ENCODE measurements around the gene COL28A1. TPM values are rescaled to one million over a fixed set of nuclear protein-coding genes. Genes with fewer than 3 reads are reported as not detected.
A peak's percentile ranks its signal among the peaks of the same experiment; 100 is the strongest.

Gene COL28A1
- total RNA-seq, 1 donor from 2014 or later = 2.0 TPM

GRCh38 chr7:7323921-7324320, 211.8 kb downstream of the COL28A1 start:
- intact Hi-C loops (cut with DNase I) = no loop called here
- H3K4me3 ChIP-seq = no peak overlapping the region
- H3K27ac ChIP-seq = no peak overlapping the region
- no peaks in the 10 kb centered on the region for H3K36me3 ChIP-seq
- TF ChIP-seq CTCF (IDR thresholded peaks at IDR 0.05) = no peak
- no peaks in the 10 kb centered on the region for H3K27me3 ChIP-seq (ENCODE audit: low read depth)
- H3K4me1 ChIP-seq = no peaks in the 10 kb centered on the region
- ATAC-seq (no peak), DNase-seq (no peak)
- H3K9me3 ChIP-seq = no peaks in the 10 kb centered on the region

- intact Hi-C loops (cut with DNase I) = no loop called here
- H3K4me3 ChIP-seq = no peak overlapping the region
- H3K27ac ChIP-seq = no peak overlapping the region
- DNase-seq (no peak), ATAC-seq (peak; percentile 53 to 69)
- no peaks in the 10 kb centered on the region for H3K27me3 ChIP-seq (ENCODE audit: low read depth)
- H3K36me3 ChIP-seq = no peaks in the 10 kb centered on the region
- no peaks in the 10 kb centered on the region for H3K4me1 ChIP-seq
- no peak for TF ChIP-seq CTCF (IDR thresholded peaks at IDR 0.05)
- H3K9me3 ChIP-seq = no peaks in the 10 kb centered on the region
Measured at GRCh38 chr7:7323352-7323751, 212.3 kb downstream of the COL28A1 start.

GRCh38 chr7:7321681-7322080, 214.0 kb downstream of the COL28A1 start:
- Histone ChIP-seq H3K36me3 (no peaks in the 10 kb centered on the region), H3K4me3 (no peak overlapping the region), H3K27me3 (ENCODE audit: low read depth) (no peaks in the 10 kb centered on the region), H3K9me3 (no peaks in the 10 kb centered on the region), H3K4me1 (no peaks in the 10 kb centered on the region), H3K27ac (no peak overlapping the region)
- no peak for ATAC-seq
- intact Hi-C loops (cut with DNase I) = no loop called here
- TF ChIP-seq CTCF (IDR thresholded peaks at IDR 0.05) = no peak
- no peak for DNase-seq

- Histone ChIP-seq H3K4me1 (no peaks in the 10 kb centered on the region), H3K36me3 (no peaks in the 10 kb centered on the region), H3K9me3 (no peaks in the 10 kb centered on the region), H3K4me3 (no peak overlapping the region), H3K27me3 (ENCODE audit: low read depth) (no peaks in the 10 kb centered on the region), H3K27ac (no peak overlapping the region)
- DNase-seq (no peak), ATAC-seq (no peak)
- no peak for TF ChIP-seq CTCF (IDR thresholded peaks at IDR 0.05)
- intact Hi-C loops (cut with DNase I) = no loop called here
Measured at GRCh38 chr7:7318601-7319000, 217.1 kb downstream of the COL28A1 start.

- intact Hi-C loops (cut with DNase I) = no loop called here
- DNase-seq = no peak
- no peak overlapping the region for H3K4me3 ChIP-seq
- H3K36me3 ChIP-seq = no peaks in the 10 kb centered on the region
- no peak overlapping the region for H3K27ac ChIP-seq
- no peaks in the 10 kb centered on the region for H3K27me3 ChIP-seq (ENCODE audit: low read depth)
- no peak for ATAC-seq
- no peaks in the 10 kb centered on the region for H3K9me3 ChIP-seq
- no peak for TF ChIP-seq CTCF (IDR thresholded peaks at IDR 0.05)
- H3K4me1 ChIP-seq = no peaks in the 10 kb centered on the region
Measured at GRCh38 chr7:7317850-7318249, 217.8 kb downstream of the COL28A1 start.

- Histone ChIP-seq H3K36me3 (no peaks in the 10 kb centered on the region), H3K9me3 (no peaks in the 10 kb centered on the region), H3K4me3 (no peak overlapping the region), H3K4me1 (no peaks in the 10 kb centered on the region), H3K27me3 (ENCODE audit: low read depth) (no peaks in the 10 kb centered on the region), H3K27ac (no peak overlapping the region)
- no peak for TF ChIP-seq CTCF (IDR thresholded peaks at IDR 0.05)
- intact Hi-C loops (cut with DNase I) = no loop called here
- no peak for DNase-seq
- no peak for ATAC-seq
Measured at GRCh38 chr7:7315851-7316250, 219.8 kb downstream of the COL28A1 start.

Measured in lower lobe of right lung (tissue), 2 donors.